Right ventricle myocardium superior (tissue), 1 donor: ENCODE results near the gene WDR48. TPM values are rescaled to one million over a fixed set of nuclear protein-coding genes. Genes with fewer than 3 reads are reported as not detected.
A peak's percentile ranks its signal among the peaks of the same experiment; 100 is the strongest.

Source experiments
- ATAC-seq: fragments of 200-7000 bp; cut with Tn5 transposase; one replicate; pipeline ENCODE4 v1.9.1; 2020; ENCODE audit warnings: mild to moderate bottlenecking; ENCODE audit not compliant: poor library complexity
- DNase-seq: peaks from one replicate; pipeline ENCODE4 v3.0.0-alpha.2; 2020
- intact Hi-C: fragments of 100-400 bp; cut with DNase I; formaldehyde crosslinking; loops from one replicate; pipeline ENCODE4 v1.11.2; 2022
- total RNA-seq: library from RNA; stranded (reverse); fragmentation: NEBNext Ultra II Directional; extraction: Animal tissue kit (Norgen Biotek cat#: 25700); gene quantifications from one replicate; pipeline ENCODE4 v1.2.1, GENCODE V29; 2021
- donor health status: DM: no; HTN: yes; CAD: no; lungs with severe emphysema.

Gene WDR48
- total RNA-seq, 1 donor from 2014 or later: 33.1 TPM

DNA sequence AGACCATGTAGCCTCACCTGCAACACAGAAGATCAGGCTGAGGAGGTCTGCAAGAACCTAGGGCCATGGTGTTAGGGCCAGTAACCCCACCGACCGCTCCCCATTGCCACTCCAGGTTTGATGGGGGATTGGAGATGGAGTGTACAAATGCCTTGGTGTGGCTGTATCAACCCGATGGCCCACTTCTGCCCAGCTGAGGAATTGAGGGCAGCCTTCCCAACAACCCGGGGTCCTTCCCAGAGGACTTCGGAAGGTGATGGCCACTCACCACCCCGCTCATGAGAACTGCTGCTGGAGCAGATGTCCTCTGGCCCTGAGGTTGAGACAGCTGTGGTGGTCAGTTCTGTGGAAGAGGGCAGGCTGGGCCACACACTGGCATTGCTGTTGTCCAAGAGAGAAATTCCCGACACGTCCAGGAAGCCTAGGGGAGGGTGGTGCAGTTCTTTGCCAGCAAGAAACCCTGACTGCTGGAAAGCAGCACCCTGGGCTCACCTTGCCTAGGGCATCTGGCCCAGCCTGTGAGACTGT is 46.7 kb downstream of the WDR48 start:
- intact Hi-C loops: no loop called here
- DNase-seq (no peak), ATAC-seq (no peak)

- ATAC-seq (no peak), DNase-seq (no peak)
- intact Hi-C loops: no loop called here
These were observed 47.4 kb downstream of the WDR48 start for GRCh38 chr3:39099242-39099641.

DNA sequence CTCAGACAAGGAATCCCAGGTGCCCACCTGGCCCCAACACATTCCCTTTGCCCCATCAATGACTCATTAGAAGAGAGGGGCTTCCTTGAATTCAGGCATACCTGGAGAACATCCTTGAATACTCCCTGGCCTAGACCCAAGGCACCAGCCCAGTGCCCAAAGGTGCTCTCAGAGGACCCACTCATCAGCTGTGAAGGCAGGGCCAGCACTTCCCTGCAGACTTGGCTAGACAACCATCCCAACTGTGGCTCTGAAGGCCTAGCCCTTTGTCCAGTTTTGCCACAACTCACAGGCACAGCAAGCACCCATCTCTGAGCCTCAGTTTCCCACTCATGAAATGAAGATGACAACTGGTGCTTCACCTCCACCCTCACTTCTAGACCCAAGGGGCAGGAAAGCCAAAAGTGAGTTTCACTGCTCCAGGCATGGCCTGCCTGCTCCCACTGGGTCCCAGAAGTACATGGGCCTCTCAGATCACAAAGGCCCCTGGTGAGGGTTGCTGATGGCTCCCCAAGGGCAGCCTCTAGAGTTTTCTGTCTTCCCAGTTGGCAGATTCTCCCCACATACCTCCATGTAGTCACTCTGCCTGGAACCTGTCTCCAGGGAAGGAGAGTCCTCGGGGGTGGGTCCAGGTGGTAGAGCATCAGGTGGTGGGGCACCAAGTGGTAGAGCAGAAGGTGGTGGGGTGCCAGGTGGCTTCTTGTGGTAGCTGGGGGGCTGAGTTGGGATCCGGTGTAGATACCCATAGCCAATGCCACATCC is 48.1 kb downstream of the WDR48 start:
- ATAC-seq (no peak), DNase-seq (no peak)
- intact Hi-C loops: no loop called here

- DNase-seq: no peak
- intact Hi-C loops: no loop called here
- ATAC-seq: no peak
These were observed 48.7 kb downstream of the WDR48 start for GRCh38 chr3:39100500-39100886.

DNA sequence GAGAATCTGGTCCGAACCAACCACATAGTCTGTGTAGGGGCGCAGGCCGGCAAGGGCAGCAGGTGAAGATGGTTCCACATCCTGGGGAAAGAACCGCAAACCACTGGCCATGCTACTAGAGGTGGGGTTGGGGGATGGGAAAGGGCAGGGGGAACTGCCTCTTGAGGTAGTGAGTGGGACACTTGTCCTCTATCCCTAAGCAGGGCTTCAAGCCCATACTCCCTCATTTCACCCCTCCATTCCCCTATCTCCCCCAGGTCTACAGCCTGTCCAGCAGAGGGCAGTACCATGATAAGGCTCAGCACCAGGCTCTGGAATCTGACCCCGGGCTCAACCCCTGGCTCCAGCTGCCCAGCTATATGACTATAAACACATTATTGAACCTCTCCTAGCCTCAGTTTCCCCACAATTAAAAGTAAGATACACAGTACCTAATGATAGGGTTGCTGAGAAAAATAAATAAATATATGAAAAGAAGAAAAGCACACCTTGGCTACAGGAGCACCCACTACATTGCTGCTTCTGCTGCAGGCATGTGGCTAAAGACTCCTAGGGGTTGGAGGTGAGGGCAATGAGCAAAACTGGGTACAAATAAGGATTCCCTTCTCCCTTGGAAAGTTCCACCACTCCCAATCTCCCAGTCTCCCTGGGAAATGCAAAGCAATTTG is 49.3 kb downstream of the WDR48 start:
- ATAC-seq (peak; percentile 53), DNase-seq (no peak)
- intact Hi-C loops: no loop called here

GRCh38 chr3:39102504-39103323 is 50.9 kb downstream of the WDR48 start:
- intact Hi-C loops: no loop called here
- ATAC-seq (no peak), DNase-seq (no peak)

- ATAC-seq: no peak
- no peak for DNase-seq
- intact Hi-C loops: no loop called here
These were observed 51.5 kb downstream of the WDR48 start for GRCh38 chr3:39103324-39103693.

DNA sequence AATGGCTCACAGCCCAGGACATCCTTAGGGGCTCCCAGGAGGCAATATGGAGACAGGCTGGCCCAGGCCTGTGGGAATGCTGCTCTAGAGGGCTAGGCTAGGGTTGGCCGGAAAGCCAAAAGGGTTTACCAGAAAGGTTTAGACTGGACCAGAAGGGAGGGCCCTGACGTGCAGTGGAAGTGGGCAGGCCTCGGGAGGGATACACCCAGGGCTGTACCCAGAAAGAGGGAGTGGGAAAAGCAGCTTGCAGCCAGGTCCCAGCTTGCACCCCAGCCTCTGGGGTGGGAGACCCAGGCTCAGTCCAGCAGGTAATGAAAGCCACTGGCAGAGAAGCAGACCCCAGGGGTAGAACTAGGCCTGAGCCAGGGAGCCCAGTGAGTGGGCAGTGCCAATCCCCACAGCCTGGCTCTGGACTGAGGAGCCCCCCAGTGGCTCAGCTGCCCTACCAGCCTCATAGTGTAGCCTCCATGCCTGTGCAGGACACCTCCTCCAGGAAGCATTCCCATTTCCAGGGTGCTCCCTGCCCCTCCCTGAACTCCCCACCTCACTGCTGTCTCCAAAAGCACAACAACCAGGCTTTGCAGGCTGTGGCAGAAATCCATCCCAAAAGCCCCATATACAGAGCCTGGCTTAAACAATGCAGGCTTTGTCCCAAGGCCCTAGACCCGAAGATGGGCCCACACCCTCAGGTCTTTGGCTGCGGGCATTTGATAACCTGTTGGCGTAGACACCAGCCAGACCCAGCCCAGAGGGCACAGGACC is 52.2 kb downstream of the WDR48 start:
- no peak for ATAC-seq
- intact Hi-C loops: no loop called here
- DNase-seq: no peak

DNA sequence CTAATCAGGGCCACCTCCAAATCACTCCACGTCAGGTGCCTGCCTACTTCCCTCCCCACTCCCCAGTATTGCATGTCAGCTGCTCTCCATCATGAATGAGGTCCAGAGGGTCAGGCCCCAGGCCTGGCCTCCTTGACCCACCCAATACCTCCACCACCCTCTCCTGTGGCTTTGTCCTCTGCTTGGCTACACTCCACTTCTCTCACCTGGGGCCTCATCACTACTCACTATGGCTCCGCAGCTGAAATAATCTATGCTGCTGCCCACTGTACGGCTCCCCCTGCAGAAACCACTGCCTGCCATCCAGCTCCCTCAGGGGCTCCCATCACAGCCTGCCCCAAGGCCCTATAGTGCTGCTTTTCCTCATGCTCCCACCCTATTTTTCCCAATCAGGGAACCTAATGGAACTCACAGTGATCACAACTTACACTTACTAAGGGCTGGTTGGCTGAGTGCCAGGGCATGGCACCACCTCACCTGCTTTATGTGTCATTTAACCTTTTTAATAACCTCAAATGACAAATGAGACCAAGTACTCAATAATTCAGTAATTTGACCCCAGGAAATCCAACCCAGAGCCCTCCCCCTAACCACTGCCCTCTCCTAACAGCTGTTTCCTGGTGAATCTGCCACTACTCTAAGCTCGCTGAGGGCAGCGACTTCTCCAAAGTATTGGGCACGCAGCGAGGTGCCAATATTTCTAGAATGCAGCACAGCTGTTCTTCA is 53.3 kb downstream of the WDR48 start:
- ATAC-seq (no peak), DNase-seq (no peak)
- intact Hi-C loops: no loop called here

DNA sequence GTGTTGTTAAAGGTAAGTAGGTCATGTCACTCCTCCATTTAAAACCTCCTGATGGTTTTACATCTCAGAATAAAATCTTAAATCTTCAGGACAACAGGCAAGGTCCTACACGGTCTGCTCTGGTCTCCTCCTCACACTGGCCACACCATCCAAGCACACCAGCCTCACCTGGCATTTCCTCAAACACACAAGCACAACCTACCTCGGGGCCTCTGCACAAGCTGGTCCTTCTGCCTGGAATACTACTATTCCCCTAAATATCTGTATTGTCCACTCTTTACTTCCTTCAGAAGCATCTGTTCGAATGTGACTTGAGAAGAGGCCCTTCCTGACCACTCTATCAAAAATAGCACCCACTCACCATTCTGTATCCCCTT is 53.9 kb downstream of the WDR48 start:
- ATAC-seq: no peak
- DNase-seq: no peak
- intact Hi-C loops: no loop called here

DNA sequence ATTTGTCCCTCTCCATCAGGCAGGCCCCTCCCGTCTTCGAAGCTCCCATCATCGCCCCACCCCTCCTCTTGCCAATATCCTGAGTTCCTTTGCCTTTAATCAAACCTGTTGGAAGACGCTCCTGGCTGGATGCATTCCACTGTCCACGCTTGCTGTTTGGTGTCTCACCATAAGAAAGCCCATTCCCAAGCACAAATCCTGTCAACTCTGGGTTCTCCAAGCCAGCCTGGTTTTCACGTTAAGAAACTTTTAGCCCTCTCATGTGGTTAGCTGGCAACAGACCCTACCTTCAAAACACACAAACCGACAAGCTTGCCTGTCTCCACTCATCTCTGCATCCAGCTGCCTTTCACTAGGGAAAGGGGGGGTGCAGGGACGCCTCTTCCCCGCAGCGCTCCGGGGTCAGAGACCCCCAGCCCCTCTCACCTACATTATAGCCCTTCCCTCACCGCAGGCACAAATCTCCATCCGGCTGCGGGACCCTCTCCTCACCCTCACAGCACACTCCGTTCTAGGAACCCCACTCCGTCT is 54.5 kb downstream of the WDR48 start:
- ATAC-seq (no peak), DNase-seq (no peak)
- intact Hi-C loops: no loop called here

DNA sequence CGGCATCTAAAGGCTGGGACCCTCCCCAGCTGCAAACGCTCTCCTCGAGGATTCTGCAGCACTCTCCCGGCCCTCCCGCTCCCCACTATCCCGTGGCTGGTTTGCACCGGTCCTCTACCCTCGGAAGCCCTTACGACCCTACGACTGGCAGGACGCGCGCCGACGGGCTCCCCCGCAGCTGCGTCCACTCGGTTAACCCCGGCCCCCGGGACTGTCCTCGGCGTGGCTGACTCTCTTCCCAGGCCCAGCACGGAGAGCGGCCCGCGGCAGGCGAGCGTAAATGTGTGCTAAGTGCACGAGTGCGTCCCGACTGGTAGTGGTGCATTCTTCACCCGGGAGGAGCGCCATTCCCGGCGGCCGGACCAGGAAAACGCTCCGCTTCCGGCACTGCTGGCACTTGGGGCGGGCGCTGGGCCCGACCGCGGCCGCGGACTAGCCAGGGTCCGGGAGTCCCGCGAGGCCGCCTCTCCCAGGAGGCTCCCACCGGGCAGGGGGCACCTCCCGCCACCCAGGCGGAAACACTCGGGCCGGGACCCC is 55.1 kb downstream of the WDR48 start:
- intact Hi-C loops: no loop called here
- ATAC-seq: peak; percentile 75
- DNase-seq: peak; percentile 75

GRCh38 chr3:39107388-39108199 is 55.8 kb downstream of the WDR48 start, which contains the start of the genes GORASP1 and TTC21A:
Gene GORASP1 (minus strand): TSS chr3:39107627. CDS start chr3:39107541, 86 bp downstream.
Gene TTC21A (plus strand): TSS chr3:39107680. CDS start chr3:39107838, 158 bp downstream.
- intact Hi-C loops: no loop called here
- DNase-seq (peak; percentile 94), ATAC-seq (peak; percentile 95)

DNA sequence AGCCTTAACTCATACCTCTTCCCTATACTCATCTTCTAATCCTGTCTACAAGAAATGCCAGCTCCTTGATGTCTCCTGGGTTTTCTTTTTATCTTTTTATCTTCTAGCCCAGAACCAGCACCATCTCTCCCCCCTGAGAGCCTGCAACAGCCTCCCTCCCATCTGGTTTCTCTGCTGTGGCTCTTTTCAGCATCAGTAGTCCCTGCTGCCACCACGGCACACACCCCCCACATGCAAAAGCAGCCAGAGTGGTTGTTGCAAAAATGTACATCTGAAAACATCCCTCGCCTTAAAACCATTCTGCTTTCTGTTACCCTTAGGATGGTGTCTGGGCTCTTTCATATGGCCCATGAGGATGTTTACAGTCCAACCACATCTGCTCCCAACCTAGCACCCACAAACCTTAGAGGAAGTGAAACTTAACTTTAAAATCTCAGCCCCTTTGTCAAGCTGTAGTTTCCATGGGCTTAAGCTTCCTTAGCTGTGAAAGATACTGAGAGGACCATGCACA is 56.4 kb downstream of the WDR48 start:
- DNase-seq (no peak), ATAC-seq (no peak)
- intact Hi-C loops: no loop called here

DNA sequence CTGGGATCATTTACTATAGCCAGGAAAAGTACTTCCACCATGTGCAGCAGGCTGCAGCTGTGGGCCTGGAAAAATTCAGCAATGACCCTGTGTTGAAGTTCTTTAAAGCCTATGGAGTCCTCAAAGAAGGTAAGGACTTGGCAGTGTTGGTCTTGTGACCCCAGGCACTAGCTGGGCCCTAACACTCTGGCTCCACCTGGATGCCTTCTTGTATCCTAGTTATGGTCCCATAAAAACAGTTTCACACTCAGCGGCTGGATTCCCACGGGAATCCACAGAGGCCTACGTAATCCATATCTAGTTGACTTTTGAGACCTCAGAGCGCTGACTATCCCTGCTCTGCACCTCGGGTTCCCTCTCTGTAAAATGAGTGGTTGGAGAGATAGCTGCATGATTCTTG is 57.3 kb downstream of the WDR48 start:
- intact Hi-C loops: no loop called here
- DNase-seq: no peak
- no peak for ATAC-seq

- intact Hi-C loops: no loop called here
- DNase-seq (no peak), ATAC-seq (no peak)
These were observed 58.3 kb downstream of the WDR48 start for GRCh38 chr3:39110041-39110639.
